Measurements from ENCODE around the gene RSPO4. TPM values are rescaled to one million over a fixed set of nuclear protein-coding genes. Genes with fewer than 3 reads are reported as not detected.

RSPO4 gene
- total RNA-seq, 1 donor from 2014 or later = 5.7 TPM

DNA sequence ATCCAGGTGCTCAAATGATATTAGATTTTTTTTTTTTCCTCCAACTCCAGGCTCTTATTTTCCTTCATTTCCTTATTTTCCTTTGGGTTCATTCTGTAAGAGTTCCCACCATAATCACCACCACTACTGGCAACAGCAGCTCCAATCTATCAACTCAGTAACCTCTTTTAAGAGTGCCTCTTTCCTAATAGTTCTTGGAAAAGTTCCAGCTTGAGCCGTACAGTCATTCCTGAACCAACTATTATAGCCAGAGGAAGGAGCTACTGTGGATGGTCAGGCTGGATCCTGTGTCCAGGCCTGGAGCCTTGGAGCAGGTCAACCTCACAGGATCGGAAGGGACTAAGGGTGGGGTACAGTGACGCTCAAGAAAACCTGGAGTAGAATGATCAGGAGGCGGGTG, 81.8 kb downstream of the RSPO4 start:
- H3K27me3 ChIP-seq (ENCODE audit: low read depth) = no peaks in the 10 kb centered on the region

DNA sequence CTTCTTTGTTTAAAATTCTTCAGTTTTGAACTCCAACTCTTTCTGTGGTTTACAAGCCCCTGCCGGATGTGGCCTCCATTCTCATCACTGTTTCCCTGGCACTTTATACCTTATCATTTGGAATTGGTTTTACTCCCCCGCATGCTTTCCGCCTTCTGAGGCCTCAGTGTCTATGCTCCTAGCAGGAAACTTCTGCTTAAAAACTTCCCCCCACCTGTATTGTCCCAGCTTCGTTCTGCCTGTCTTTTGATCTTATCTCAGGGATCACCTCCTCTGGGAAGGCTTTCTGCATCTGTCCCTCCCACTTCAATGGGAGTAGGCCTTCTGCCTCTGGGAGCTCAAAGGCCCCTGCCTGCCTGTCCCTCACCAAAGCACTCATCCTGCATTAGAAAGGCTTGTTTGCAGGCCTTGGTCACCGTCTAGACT, 82.6 kb downstream of the RSPO4 start:
- H3K9me3 ChIP-seq = no peaks in the 10 kb centered on the region
- intact Hi-C loops (cut with DNase I) = no loop called here
- no peaks in the 10 kb centered on the region for H3K36me3 ChIP-seq
- H3K27me3 ChIP-seq (ENCODE audit: low read depth) = no peaks in the 10 kb centered on the region
- ATAC-seq (no peak), DNase-seq (no peak)
- TF ChIP-seq, protein P1, sequence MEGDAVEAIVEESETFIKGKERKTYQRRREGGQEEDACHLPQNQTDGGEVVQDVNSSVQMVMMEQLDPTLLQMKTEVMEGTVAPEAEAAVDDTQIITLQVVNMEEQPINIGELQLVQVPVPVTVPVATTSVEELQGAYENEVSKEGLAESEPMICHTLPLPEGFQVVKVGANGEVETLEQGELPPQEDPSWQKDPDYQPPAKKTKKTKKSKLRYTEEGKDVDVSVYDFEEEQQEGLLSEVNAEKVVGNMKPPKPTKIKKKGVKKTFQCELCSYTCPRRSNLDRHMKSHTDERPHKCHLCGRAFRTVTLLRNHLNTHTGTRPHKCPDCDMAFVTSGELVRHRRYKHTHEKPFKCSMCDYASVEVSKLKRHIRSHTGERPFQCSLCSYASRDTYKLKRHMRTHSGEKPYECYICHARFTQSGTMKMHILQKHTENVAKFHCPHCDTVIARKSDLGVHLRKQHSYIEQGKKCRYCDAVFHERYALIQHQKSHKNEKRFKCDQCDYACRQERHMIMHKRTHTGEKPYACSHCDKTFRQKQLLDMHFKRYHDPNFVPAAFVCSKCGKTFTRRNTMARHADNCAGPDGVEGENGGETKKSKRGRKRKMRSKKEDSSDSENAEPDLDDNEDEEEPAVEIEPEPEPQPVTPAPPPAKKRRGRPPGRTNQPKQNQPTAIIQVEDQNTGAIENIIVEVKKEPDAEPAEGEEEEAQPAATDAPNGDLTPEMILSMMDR (IDR thresholded peaks at IDR 0.05) = no peak
- H3K4me1 ChIP-seq = peaks cover 5% of the 10 kb centered on the region
- no peak overlapping the region for H3K27ac ChIP-seq
- H3K4me3 ChIP-seq = no peak overlapping the region

More for the DNA sequence above, 81.8 kb downstream of the RSPO4 start:
- no peak for ATAC-seq
- H3K36me3 ChIP-seq = no peaks in the 10 kb centered on the region
- DNase-seq = no peak
- intact Hi-C loops (cut with DNase I) = no loop called here
- H3K4me1 ChIP-seq = peaks cover 5% of the 10 kb centered on the region
- no peaks in the 10 kb centered on the region for H3K9me3 ChIP-seq
- no peak overlapping the region for H3K27ac ChIP-seq
- H3K4me3 ChIP-seq = no peak overlapping the region
- TF ChIP-seq, protein P1 (IDR thresholded peaks at IDR 0.05) = no peak

DNA sequence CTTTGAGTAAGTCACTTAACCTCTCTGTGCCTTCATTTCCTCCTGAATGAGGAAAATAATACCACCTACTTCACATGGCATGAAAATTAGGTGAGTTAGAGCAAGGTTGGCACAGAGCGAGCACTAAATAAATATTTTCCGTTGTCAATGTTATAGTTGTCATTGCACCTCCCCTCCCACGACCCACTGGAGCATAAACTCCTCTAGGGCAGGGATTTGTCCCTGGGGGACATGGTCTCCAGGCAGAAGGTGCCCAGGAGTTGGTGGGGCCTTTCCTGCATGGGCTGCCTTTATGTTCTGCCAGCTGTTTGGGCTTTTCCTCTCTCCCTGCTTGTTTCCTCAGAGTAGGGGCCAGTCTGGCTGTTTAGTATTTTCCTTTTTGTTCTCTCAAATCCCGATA, 84.7 kb downstream of the RSPO4 start:
- Histone ChIP-seq H3K36me3 (no peaks in the 10 kb centered on the region), H3K4me3 (no peak overlapping the region), H3K27me3 (ENCODE audit: low read depth) (peaks cover 3% of the 10 kb centered on the region), H3K9me3 (no peaks in the 10 kb centered on the region), H3K4me1 (peaks cover 5% of the 10 kb centered on the region), H3K27ac (no peak overlapping the region)
- intact Hi-C loops (cut with DNase I) = no loop called here
- no peak for DNase-seq
- no peak for ATAC-seq
- TF ChIP-seq, protein P1 (IDR thresholded peaks at IDR 0.05) = no peak

- H3K4me3 ChIP-seq = no peak overlapping the region
- no peak overlapping the region for H3K27ac ChIP-seq
- H3K27me3 ChIP-seq (ENCODE audit: low read depth) = peaks cover 3% of the 10 kb centered on the region
- H3K9me3 ChIP-seq = no peaks in the 10 kb centered on the region
- no peaks in the 10 kb centered on the region for H3K36me3 ChIP-seq
- TF ChIP-seq, protein P1 (IDR thresholded peaks at IDR 0.05) = no peak
- intact Hi-C loops (cut with DNase I) = no loop called here
- ATAC-seq (no peak), DNase-seq (no peak)
- peaks cover 5% of the 10 kb centered on the region for H3K4me1 ChIP-seq
Observed at GRCh38 chr20:916825-917224, 85.3 kb downstream of the RSPO4 start.

DNA sequence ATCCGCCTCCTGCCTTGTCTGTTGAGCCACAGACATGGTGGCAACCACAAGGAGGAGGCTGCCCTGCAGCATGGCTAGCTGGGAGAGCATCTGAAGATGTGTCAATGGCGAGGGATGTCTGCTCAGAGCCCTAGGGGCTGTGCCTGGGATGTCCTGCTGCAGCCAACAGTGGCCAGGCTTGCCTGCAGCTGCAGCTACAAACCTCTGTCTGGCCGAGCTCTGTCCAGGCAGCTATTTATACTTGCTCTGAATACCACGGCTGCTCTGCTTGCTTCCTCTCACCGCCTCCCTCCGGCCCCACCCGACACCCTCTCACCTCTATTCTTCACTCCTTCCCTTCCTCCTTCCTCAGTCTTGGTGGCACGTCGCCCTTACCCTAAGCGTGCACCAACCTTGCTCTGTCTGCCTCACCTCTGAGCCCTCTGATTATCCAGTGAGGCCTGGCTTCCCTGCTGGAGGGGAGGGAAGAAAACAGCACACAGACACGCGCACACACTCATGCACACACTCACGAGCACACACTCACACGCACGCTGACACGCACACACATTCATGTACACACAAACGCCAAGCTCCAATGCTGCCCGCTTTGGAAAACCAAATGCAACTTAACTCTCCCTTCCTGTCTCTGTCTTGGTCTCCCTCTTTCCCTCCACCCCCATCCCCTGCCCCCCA, 85.8 kb downstream of the RSPO4 start, which contains the start of gene ANGPT4:
TSS of gene ANGPT4 (minus strand) at position 210 of the 675 bp plus-strand sequence. CDS start at position 90, 120 bp downstream.
- TF ChIP-seq, protein P1 (IDR thresholded peaks at IDR 0.05) = no peak
- peaks cover 3% of the 10 kb centered on the region for H3K27me3 ChIP-seq (ENCODE audit: low read depth)
- H3K4me3 ChIP-seq = no peak within 1 kb of the TSS
- ATAC-seq (peak; percentile 12 to 33), DNase-seq (no peak)
- H3K4me1 ChIP-seq = peaks cover 5% of the 10 kb centered on the region
- H3K9me3 ChIP-seq = no peaks in the 10 kb centered on the region
- H3K36me3 ChIP-seq = no peaks in the 10 kb centered on the region
- intact Hi-C loops (cut with DNase I) = no loop called here
- no peak within 1 kb of the TSS for H3K27ac ChIP-seq

Data from lower lobe of right lung (tissue), 2 donors.